NCI-H748 treated with DMSO at 0.1 percent for 48 hours (cell line): ENCODE measurements around the gene ZNF738.

Source experiments
- DNase-seq: peaks from one replicate; lab custom pipeline; 2025; lab: John Stamatoyannopoulos, UW

The ZNF738 gene

GRCh38 chr19:21423057-21424041 is 64.5 kb downstream of the ZNF738 start:
- no peak for DNase-seq
